Mammary epithelial cell (primary cell): ENCODE data around the gene ITIH5.

Source experiments
- EZH2 ChIP-seq: IDR thresholded peaks from 2 replicates; pipeline ENCODE4 v1.6.1; 2012; ENCODE audit warnings: low read length, inconsistent platforms, borderline replicate concordance
- TF ChIP-seq, protein P1 (sequence below), 2 donors: IDR thresholded peaks in 1 of 2; conservative IDR thresholded peaks in 1 of 2; 2 replicates each; pipeline ENCODE4 v1.5.1; 2011 to 2012; ENCODE audit warnings: inconsistent platforms in 2 of 2, low read length in 2 of 2, mild to moderate bottlenecking in 2 of 2, control low read depth in 1 of 2, low read depth in 1 of 2; ENCODE audit not compliant: insufficient read depth in 1 of 2; ENCODE audit errors: extremely low read depth in 1 of 2

DNA sequence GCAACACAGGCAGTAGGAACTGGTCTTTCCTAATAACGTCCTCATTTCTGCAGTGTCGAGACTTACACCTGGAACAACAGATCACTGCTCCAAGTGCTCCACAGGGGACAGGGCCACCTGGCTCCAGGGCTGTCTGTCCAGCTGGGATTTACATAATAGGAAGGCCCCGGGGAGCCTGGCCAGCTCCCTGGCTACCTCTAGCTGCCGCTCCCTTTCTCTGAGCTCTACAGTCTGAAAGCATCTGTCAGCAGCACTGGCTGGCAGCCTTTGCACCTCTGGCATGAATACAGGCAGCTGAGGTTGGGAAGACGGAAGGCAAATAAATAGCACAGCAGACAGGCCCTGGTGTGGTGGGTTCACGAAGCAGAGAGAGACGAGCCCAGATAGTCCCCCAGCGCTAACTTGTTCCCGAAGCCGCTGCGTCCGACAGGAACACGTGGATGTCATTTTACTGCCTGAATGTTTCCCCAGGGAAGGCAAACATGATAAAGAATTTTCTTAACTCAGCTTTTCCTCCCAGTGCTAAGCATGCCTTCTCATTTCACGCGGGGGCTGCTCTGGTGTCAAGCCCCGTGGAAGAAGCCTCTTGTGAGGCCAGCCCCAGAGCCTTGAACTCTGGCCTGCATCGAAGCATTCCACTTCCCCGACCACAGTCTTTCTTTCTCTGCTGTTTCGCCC, 105.4 kb downstream of the ITIH5 start:
- TF ChIP-seq, protein P1, sequence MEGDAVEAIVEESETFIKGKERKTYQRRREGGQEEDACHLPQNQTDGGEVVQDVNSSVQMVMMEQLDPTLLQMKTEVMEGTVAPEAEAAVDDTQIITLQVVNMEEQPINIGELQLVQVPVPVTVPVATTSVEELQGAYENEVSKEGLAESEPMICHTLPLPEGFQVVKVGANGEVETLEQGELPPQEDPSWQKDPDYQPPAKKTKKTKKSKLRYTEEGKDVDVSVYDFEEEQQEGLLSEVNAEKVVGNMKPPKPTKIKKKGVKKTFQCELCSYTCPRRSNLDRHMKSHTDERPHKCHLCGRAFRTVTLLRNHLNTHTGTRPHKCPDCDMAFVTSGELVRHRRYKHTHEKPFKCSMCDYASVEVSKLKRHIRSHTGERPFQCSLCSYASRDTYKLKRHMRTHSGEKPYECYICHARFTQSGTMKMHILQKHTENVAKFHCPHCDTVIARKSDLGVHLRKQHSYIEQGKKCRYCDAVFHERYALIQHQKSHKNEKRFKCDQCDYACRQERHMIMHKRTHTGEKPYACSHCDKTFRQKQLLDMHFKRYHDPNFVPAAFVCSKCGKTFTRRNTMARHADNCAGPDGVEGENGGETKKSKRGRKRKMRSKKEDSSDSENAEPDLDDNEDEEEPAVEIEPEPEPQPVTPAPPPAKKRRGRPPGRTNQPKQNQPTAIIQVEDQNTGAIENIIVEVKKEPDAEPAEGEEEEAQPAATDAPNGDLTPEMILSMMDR (conservative IDR thresholded peaks at IDR 0.05 in 1 of 2, IDR thresholded peaks at IDR 0.05 in 1 of 2; ENCODE audit: extremely low read depth in 1 of 2, insufficient read depth in 1 of 2, low read depth in 1 of 2, low read length in 2 of 2): no peak
- no peak for TF ChIP-seq EZH2
